DOHH2 (cell line): ENCODE data around the gene OGFOD1.

Experiments
- H3F3A ChIP-seq: fragments of 200-600 bp; sonication (generic), shearing (Covaris generic); 2 replicates; pipeline ENCODE4 v1.6.0; 2016; ENCODE audit warnings: antibody characterized with exemption, mild to moderate bottlenecking; ENCODE audit not compliant: control insufficient read depth, insufficient read depth
- H3K27ac ChIP-seq: fragments of 200-600 bp; sonication (generic); 2 replicates; pipeline ENCODE4 v1.5.1; 2014; ENCODE audit warnings: low read depth, mild to moderate bottlenecking, low read length, moderate library complexity
- H3K27me3 ChIP-seq: fragments of 200-600 bp; sonication (generic); 2 replicates; pipeline ENCODE4 v1.6.1; 2014; ENCODE audit warnings: mild to moderate bottlenecking, low read length, mixed read lengths; ENCODE audit not compliant: control insufficient read depth
- H3K36me3 ChIP-seq: fragments of 200-600 bp; sonication (generic); 2 replicates; pipeline ENCODE4 v1.6.1; 2014; ENCODE audit warnings: mild to moderate bottlenecking, low read length, moderate library complexity, mixed read lengths; ENCODE audit not compliant: control insufficient read depth
- H3K4me1 ChIP-seq: fragments of 200-600 bp; sonication (generic); 2 replicates; pipeline ENCODE4 v1.6.1; 2014; ENCODE audit warnings: mild to moderate bottlenecking, low read length, mixed read lengths; ENCODE audit not compliant: control insufficient read depth
- H3K4me2 ChIP-seq: fragments of 200-600 bp; sonication (generic); 2 replicates; pipeline ENCODE4 v1.6.0; 2014; ENCODE audit warnings: mild to moderate bottlenecking, low read length, moderate library complexity
- H3K4me3 ChIP-seq: fragments of 200-600 bp; sonication (generic); 2 replicates; pipeline ENCODE4 v1.5.1; 2014; ENCODE audit warnings: mild to moderate bottlenecking, low read length, mixed read lengths
- H3K79me2 ChIP-seq: fragments of 200-600 bp; sonication (generic); 2 replicates; pipeline ENCODE4 v1.6.1; 2014; ENCODE audit warnings: mild to moderate bottlenecking, low read length, mixed read lengths; ENCODE audit not compliant: control insufficient read depth
- H3K9me2 ChIP-seq: fragments of 200-600 bp; sonication (generic); replicated peaks from 2 replicates; pipeline ENCODE4 v1.6.1; 2014; ENCODE audit warnings: mild to moderate bottlenecking, low read length, mixed read lengths; ENCODE audit not compliant: control insufficient read depth
- H3K9me3 ChIP-seq: fragments of 200-600 bp; sonication (generic); 2 replicates; pipeline ENCODE4 v1.6.1; 2014; ENCODE audit warnings: antibody characterized with exemption, low read length, mixed read lengths; ENCODE audit not compliant: control insufficient read depth, insufficient read depth
- H4K20me1 ChIP-seq: fragments of 200-600 bp; sonication (generic); 2 replicates; pipeline ENCODE4 v1.6.0; 2014; ENCODE audit warnings: low read depth, mild to moderate bottlenecking, antibody characterized with exemption, low read length, moderate library complexity; ENCODE audit not compliant: control insufficient read depth, insufficient read depth
- CTCF ChIP-seq: fragments of 200-600 bp; sonication (generic); IDR thresholded peaks from one replicate; pipeline ENCODE4 v1.5.1; 2014; ENCODE audit warnings: antibody characterized with exemption, mild to moderate bottlenecking, low read depth, low read length; ENCODE audit not compliant: poor library complexity, severe bottlenecking
- EZH2phosphoT487 ChIP-seq: fragments of 200-600 bp; sonication (generic); IDR thresholded peaks from 2 replicates; pipeline ENCODE4 v1.6.1; 2017; ENCODE audit warnings: borderline replicate concordance, mild to moderate bottlenecking, antibody characterized with exemption, low read length, moderate library complexity, mixed read lengths

OGFOD1 gene

GRCh38 chr16:56520251-56520577, 68.9 kb downstream of the OGFOD1 start:
- Histone ChIP-seq H3K4me1 (peaks cover 17% of the 10 kb centered on the region), H3K4me3 (peak overlapping the region; percentile 96), H3K36me3 (no peaks in the 10 kb centered on the region; the same call in 1 of the 2 replicates), H3K27me3 (no peaks in the 10 kb centered on the region), H3K9me3 (no peaks in the 10 kb centered on the region), H3K4me2 (peak overlapping the region; percentile 77), H3K27ac (no peak overlapping the region), H3K79me2 (peaks cover 5% of the 10 kb centered on the region; the same call in 1 of the 2 replicates), H3F3A (no peaks in the 10 kb centered on the region), H3K9me2 (no peaks in the 10 kb centered on the region), H4K20me1 (no peaks in the 10 kb centered on the region)
- TF ChIP-seq CTCF (no peak), EZH2phosphoT487 (no peak)

GRCh38 chr16:56525236-56525635, 73.9 kb downstream of the OGFOD1 start:
- no peaks in the 10 kb centered on the region for H3F3A ChIP-seq
- TF ChIP-seq CTCF = no peak
- TF ChIP-seq EZH2phosphoT487 = no peak
- H3K79me2 ChIP-seq = no peaks in the 10 kb centered on the region
- H3K9me3 ChIP-seq = no peaks in the 10 kb centered on the region
- peaks cover 10% of the 10 kb centered on the region; the same call in 1 of the 2 replicates for H3K27me3 ChIP-seq
- no peaks in the 10 kb centered on the region for H4K20me1 ChIP-seq
- H3K36me3 ChIP-seq = no peaks in the 10 kb centered on the region
- H3K9me2 ChIP-seq = no peaks in the 10 kb centered on the region
- peaks cover 5% of the 10 kb centered on the region for H3K4me1 ChIP-seq
- no peak overlapping the region for H3K4me3 ChIP-seq
- H3K4me2 ChIP-seq = no peak overlapping the region
- no peak overlapping the region for H3K27ac ChIP-seq
